Right lung (tissue), 10 donors: ENCODE data around the gene AFAP1L2. TPM values are rescaled to one million over a fixed set of nuclear protein-coding genes. Genes with fewer than 3 reads are reported as not detected.
A peak's percentile ranks its signal among the peaks of the same experiment; 100 is the strongest.

Experiments used
- DNase-seq, 2 donors: peaks; one replicate each; pipeline ENCODE4 v3.0.0-alpha.2; 2013
- long read RNA-seq, 8 donors: transcript quantifications; one replicate each; lab custom pipeline, GENCODE V29; 2026
- polyA plus RNA-seq, 5 donors: library from polyadenylated mRNA; unstranded; fragments of 120-200 nt; gene quantifications; one replicate each; pipeline versions ENCODE4 v1.2.1 to v1.2.3, GENCODE V29; 2013; ENCODE audit warnings: inconsistent platforms in 1 of 5, low replicate concordance in 1 of 5; ENCODE audit not compliant: insufficient read length in 5 of 5, insufficient read depth in 1 of 5

Gene AFAP1L2, protein sequence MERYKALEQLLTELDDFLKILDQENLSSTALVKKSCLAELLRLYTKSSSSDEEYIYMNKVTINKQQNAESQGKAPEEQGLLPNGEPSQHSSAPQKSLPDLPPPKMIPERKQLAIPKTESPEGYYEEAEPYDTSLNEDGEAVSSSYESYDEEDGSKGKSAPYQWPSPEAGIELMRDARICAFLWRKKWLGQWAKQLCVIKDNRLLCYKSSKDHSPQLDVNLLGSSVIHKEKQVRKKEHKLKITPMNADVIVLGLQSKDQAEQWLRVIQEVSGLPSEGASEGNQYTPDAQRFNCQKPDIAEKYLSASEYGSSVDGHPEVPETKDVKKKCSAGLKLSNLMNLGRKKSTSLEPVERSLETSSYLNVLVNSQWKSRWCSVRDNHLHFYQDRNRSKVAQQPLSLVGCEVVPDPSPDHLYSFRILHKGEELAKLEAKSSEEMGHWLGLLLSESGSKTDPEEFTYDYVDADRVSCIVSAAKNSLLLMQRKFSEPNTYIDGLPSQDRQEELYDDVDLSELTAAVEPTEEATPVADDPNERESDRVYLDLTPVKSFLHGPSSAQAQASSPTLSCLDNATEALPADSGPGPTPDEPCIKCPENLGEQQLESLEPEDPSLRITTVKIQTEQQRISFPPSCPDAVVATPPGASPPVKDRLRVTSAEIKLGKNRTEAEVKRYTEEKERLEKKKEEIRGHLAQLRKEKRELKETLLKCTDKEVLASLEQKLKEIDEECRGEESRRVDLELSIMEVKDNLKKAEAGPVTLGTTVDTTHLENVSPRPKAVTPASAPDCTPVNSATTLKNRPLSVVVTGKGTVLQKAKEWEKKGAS
- 10 to 100 TPM; 30.3 to 38.1 (median 33.8) TPM for polyA plus RNA-seq
- long read RNA-seq, donor 1, partial matches to known transcripts = 6 of 7 reads
- long read RNA-seq, donor 1, other reads (novel, unspliced or antisense) = 0 of 7 reads
- long read RNA-seq, donor 2, partial matches to known transcripts = 0 of 2 reads
- long read RNA-seq, donor 2, other reads (novel, unspliced or antisense) = 0 of 2 reads
- long read RNA-seq, donor 3, partial matches to known transcripts = 7 of 8 reads
- long read RNA-seq, donor 3, other reads (novel, unspliced or antisense) = 0 of 8 reads
- long read RNA-seq, donor 4, partial matches to known transcripts = 5 of 6 reads
- long read RNA-seq, donor 4, other reads (novel, unspliced or antisense) = 0 of 6 reads
- long read RNA-seq, donor 5, partial matches to known transcripts = 0 of 5 reads
- long read RNA-seq, donor 5, other reads (novel, unspliced or antisense) = 0 of 5 reads
- long read RNA-seq, donor 6, partial matches to known transcripts = 33 of 38 reads
- long read RNA-seq, donor 6, other reads (novel, unspliced or antisense) = 0 of 38 reads
- long read RNA-seq, donor 7, partial matches to known transcripts = 0 of 1 reads
- long read RNA-seq, donor 7, other reads (novel, unspliced or antisense) = 0 of 1 reads
- long read RNA-seq, donor 8 = 0 reads

DNA sequence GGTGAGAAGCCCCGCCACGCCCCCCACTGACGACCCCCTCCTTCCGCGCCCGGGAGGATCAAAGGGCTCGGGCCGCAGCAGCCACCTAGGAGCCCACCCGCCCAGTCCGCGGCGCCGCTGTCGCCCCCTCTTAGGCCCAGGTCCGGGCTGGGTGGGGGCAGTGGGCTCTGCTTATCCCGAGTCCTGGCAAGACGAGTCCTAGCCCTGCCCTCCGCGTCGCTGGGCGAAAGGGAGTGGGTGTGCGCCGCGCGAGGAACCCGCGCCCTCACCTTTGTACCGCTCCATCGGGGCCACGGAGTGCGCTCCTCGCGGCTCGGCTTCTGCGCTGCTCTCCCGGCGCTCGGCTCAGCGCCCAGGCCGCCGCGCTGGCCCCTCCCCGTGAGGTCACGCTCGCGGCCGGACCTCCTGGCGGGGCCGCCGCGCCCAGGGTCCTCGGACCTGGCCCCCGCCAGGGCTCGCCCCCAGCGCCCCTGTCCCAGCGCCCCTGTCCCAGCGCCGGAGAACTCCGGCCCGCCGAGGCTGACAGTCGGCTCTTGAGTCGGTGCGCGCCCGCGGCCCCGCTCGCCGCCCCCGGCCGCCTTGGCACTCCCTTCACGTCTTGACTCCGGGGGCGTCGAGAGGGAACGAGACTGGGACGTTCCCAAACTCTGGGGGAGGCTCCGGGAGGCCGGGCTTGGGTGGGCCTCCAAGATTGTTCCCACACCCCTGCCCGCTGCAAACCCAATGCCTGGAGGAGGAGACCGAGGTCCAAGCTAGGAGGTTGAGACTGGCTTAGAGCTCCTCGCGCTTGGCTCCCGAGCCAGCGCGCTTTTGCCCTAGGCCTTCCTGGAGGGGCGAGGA lies at the start of gene AFAP1L2:
Gene AFAP1L2 (minus strand): TSS at position 332 of the 840 bp plus-strand sequence. CDS start 47 bp downstream, at position 285.
- peak; percentile 55 to 59 for DNase-seq

DNA sequence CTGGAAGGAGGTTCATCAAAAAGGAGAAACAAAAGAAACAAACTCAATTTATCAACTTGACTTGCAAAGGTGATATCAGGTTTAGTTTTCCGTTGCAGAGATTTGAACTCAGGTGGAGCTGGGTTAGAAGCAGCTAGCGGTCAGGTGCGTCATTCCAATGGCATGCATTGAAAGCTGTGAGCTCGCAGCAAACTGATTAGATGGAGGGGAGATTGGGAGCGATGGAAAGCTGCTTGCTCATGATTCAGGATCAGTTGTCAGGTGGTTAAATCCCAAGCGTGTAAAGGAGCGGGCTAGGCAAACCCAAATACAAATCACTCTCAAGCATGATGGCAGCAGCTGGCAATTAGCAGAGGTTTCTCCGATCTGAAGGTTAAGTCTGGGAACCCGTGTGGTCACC lies 49.3 kb upstream of the AFAP1L2 start:
- no peak for DNase-seq

DNA sequence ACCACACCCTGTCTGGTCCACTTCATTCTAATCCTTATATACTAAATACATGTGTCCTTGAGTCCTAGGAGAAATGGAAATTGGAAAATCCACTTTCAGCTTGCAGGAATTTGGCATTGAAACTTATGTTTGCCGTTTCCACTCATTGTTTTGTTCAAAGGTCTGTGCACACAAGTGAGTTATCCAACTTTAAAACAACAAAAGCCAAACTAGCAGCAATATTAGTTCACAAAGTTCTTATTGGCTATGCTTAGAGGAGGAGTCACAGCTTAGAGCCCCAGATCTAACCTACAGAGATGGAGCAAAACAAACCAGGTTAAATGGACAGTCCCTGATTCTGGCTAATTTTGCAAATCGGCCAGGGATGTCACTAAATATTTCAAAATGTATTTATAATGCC lies 44.6 kb upstream of the AFAP1L2 start:
- DNase-seq = no peak

DNA sequence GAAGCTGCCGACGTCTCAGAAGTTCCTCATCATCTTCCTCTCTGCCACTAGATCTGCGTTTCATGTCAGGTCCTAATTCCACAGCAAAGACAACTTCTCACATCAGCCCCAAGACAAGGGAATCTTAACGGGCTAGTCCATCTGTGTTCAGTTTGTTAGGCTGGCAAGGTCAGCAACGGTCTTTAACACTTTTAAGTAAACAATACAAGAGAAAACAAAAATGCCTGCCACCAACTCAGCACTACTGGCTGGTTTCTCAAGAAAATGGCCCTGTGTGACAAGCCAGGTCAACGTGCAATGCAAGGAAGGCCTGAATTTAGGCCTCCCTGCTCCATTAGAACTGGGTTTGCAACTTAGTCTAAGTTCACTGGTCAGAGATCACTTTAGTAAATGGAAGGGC lies 41.0 kb upstream of the AFAP1L2 start:
- no peak for DNase-seq

DNA sequence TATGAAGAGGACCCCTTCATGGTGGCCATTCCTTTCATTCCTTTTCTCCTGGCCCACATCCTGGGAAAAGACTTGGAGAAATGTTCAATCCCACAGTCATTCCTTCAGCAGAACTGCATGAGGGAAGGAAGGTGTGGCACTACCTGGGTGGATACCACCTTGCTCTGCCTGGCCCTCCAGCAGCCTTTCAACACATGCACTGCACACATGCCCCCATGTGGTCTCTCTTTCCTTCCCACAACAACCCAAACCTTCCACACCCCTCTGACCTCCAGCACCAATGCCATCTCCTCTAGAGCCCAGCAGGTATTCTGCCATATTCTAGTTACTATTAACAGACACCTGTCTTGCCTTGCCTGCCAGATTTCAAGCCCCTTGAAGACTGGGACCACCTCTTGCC lies 40.5 kb upstream of the AFAP1L2 start:
- no peak for DNase-seq

DNA sequence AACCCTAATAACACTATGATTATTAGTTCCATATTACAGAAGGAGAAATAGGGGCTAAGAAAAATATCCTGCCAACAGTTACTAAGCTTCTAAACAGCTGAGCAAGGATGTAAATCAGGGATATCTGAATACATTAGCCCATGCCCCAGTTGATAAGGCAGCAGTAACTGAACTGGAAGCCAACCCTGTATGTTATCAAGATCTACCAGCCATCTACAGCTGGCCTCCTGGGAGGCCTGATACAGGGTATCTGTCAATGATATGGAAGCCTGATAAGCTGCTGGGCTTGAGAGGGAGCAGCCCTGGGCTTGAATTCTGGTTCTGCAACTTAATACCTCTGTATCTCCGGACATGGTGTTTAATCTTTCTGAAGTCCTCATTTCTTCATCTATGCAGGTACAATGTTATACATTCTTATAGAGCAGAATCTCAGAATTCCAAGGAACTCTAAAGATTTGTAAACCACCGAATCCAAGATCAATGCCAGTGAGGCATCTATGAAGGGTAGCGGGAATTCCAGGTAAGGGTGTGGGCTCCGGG lies 37.9 kb upstream of the AFAP1L2 start:
- no peak for DNase-seq

DNA sequence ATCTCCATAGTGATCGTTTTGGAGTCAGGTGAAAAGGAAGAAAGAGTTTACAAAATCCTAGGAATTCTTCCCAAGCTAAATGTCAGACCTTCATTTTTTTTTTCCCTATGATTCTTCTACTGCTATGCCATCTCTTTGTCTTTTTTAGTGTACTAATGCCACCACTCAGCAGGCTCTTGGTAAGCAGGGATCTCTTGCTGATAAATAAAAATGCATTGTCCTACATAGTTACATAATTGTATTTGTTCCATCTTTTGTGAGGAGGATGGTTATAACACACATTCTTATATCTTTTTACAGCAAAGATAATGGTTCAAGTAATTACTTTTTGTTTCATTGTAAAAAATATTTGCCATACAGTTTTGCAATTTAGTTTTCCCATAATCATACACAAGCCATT lies 36.8 kb upstream of the AFAP1L2 start:
- DNase-seq = no peak

DNA sequence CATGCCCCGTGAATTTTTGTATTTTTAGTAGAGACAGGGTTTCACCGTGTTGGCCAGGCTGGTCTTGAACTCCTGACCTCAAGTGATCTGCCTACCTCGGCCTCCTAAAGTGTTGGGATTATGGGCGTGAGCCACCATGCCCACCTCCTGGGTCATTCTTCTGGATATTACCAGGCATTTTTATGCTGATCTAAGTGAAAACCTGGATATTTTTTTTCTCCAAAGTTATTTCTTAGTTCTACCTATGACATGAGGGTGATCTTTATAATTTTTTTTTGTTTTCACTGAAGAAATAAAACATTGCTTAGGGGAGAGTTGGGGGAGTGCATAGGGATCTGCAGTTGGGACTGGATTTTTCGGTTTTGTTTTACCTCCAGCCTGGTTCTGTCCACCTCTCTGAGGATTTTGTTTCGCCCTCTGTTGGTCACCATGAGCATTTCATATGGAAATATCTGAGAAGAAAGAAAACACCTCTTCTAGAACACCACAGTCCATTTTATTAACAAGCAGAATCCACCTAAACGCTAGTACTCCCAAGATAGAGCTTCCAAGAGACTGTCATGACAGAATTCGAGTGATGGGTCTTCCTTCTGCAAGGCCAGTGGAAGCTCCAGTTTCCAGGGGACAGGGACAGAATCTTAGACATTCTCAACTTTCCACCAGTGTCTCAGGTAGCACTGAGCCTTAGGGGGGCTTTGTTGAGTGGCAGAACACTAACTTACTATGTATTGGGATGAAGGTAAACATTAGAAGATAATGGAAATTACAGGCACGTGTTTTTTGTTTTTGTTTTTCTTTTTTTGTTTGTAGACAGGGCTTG lies 33.4 kb upstream of the AFAP1L2 start:
- DNase-seq = no peak

DNA sequence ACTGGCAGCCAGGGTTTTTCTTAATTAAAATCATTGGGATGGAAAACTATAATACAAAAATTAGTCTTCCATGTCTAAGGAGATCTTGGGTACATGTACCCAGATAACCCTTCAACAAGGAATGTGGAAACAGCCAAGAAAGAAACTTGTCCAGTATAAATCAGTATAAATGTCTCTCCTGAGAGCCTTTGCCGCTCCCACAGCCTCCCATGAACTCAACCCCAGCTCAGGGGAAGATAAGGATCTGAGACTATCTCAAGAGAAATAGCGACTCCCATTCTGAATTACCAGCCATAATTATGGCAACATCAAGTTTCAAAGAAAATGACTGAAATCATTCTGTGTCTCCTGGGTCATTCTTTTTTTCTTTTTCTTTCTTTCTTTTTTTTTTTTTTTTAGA lies 32.6 kb upstream of the AFAP1L2 start:
- no peak for DNase-seq

DNA sequence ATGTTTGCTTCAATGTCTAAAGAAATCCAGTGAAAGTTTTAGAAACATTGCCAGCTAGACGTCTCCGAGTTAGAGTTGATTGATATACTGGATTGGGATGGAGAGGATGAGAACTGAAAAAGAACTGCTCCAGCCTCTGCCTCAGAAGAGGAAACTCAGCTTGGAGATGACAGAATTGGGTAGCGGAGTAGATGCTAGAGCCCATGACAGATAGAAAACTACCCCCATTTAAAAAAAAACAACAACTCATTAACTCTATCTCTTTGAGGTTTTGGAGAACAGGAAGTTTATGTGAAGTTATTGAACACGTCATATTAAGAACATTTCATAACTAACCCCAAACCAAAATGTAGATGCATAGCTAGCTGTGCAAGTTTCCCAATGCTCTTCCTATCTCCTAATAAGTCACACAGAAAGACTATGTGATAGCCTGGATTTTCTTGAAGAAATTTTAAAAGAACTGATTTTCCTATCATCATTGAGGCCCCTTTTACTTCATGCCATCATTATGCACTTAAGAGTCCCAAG lies 28.3 kb upstream of the AFAP1L2 start:
- no peak for DNase-seq

DNA sequence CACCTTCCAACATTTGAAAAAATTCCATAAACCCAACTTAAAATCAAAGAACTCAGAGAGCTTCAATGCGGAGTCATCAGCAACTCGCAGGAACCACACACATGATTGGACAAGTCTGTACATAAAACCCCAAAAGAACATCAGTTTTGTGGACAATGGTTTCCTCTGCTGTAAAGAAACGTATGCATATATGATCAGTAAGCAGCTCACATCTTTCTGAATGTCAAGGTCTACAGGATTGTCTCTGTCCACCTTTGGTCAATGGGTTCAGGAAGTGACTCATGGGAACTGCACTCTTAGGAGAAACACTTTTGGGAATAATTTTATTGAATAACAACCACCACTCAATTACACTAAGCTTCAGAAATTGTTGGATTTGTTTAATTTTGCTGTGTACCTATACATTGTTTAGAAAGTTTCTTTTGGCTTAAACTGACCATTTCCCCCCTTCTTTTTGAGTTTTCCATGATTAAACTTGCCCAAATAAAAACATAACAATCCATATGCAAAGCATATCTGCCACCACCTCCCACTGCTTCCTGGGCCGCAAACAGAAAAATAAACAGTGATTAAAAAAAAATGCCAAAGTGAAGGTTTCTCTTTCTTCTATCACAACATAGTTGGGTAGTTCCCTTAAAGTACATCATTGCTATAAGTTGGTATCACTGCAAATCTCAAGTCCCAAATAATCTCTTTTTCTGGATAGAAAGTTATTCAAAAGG lies 27.3 kb upstream of the AFAP1L2 start:
- no peak for DNase-seq

DNA sequence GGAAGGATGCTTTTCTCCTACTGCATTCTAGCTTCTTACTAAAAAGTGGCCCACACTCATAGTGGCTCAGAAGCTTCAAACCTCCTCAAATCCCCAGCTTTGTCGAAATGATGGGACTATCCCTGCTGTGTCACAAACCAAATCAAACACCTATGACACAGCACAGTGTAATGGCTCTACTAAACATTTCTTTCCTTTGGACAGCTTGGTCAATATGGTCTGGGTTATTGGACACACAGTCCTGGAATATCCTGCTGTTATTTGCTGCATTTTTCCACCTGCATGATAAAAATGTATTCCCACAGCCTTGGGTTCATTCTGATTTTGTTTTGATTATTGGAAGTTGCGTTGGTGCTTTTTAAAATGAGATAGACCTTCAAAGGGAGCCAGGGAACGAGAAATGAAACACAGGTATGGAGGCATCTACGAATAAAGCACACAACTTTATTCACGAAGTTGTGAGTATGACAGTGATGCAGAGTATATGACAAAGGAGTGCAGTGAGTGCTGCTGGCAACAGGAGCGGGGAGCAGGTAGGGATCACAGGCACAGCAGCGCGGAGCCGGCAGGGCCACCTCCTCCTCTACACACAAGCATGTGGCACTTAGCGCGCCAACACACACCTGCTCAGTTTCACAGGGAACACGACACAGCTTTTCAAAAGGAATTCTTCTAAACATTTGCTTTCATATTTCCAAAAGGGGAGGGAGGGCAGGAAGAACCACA lies 26.5 kb upstream of the AFAP1L2 start:
- DNase-seq = no peak

DNA sequence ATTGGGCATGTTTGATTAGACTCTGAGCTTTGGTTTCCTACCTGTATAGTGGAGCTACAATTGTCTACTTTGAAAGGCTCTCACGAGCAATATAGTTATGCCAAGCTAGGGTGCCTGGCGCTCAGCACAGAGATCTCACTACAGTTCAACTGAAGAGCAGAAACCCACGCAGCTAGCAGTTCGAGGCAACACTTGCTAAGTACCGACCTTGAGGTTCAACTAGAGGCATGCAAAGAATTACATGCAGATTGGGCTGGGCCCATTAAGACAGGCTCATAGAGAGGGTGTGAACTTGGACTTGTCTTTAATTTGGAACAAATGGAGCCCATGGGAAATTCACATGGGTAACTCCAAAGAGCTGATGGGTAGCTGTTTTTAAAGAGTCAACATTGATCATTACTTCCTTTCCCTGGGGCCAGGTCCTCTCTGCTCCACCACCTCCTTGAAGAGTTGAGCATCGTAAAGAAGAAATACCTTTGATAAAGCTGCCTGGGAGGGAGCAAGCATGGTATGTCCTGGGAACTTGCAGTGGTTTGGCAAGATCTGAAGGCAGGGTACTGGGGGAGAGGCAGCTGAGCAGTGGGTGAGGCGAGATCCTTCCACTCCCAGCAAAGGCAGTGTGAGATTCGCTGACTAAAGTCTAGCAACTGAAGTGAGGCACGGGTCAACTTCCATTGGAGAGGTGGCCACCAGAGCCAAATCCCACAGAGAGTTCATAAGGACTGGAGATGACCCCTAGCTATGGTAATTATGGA lies 25.5 kb upstream of the AFAP1L2 start:
- DNase-seq = no peak

DNA sequence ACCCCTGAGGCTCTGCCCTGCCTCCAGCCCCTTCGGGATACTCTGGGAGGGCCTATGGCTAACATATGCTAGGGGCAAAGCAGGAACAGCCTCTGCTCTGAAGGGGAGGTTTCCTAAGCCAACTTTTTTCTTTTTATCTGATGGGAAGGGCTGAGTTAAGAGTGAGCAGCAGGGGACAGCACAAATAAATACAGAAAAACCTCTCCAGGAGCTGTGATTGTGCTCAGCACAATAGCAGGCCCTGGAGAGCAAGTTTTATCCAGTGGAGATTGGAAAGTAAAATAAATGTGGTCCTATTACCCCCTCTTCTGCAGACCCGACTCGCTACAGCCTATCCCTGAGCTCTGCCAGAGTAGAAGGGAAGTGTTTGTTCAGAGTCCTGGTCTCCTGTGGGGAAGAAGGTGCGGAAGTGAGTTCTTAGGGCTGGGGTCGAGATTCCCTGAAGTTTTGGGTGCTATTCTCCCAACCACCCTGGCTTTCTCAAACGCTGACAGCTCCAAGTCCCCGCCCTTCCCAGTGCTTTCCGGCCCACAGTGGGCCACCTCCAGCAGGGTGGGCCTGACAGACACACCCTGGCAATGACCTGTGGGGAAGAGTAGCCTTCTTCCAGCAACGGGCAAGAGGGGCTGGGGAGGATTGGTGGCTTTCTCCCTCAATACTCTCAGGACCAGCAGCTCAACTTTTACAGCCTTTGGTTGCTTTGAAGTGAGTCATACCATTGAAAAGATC lies 23.0 kb upstream of the AFAP1L2 start:
- no peak for DNase-seq

DNA sequence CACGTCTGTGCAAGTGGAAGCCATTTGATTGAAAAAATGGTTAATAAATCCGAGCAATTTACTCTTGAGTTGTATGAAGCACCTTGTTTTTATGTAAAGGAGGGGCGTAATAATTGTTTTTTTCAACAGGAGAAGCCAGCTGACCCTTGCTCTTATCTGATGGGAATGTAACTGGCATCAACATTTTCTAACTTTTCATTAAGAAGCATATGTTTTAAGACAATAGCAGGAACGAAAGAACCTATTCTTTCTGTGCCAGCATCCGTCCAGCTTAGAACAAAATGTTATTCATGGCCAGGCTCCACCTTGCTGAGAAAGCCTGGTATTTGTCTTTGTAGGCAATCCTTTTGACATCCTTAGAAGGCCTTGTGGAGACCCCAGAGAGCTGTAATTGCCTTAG lies 22.2 kb upstream of the AFAP1L2 start:
- no peak for DNase-seq

DNA sequence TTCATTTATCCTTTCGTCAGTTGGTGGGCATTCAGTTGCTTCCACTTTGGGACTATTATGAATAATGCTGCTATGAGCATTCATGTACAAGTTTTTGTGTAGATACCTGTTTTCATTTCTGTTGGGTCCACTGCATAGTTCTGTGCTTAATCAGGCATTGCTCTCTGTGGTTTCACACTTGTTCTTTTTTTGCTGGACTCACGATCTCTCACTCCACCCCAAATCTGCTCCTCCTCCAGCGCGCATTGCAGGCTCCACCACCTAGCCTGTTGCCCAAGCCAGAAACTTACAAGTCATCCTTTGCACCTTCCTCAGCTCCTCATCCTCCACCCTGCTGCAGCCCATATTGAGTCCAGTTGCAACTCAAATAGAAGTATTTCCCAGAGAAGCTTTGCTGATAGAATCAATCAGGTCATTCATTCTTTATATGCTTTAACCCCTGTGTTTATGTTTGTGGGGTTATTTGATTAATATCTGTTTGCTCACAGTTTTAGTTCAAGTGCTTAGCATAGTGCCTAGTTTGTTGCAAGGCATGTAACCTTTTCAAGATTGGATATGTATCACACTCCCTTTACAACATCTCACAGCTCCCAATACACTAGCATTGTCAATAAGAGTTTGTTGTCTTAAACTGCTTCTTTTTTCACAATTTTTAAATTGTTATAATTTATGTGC lies 16.6 kb upstream of the AFAP1L2 start:
- DNase-seq = no peak
